Brain microvascular endothelial cell (primary cell): ENCODE measurements around the gene C4BPB.
A peak's percentile ranks its signal among the peaks of the same experiment; 100 is the strongest.

ENCODE experiments used
- DNase-seq: peaks from one replicate; pipeline ENCODE4 v3.0.0-alpha.2; 2020
- H3K27ac ChIP-seq: fragments of 250-450 bp; sonication (Bioruptor Pico); 2 replicates; pipeline ENCODE4 v1.5.1; 2020; ENCODE audit warnings: mild to moderate bottlenecking, moderate library complexity
- H3K27me3 ChIP-seq: fragments of 250-450 bp; sonication (Bioruptor Pico); replicated peaks from 2 replicates; pipeline ENCODE4 v1.5.1; 2020; ENCODE audit warnings: mild to moderate bottlenecking
- H3K36me3 ChIP-seq: fragments of 250-450 bp; sonication (Bioruptor Pico); replicated peaks from 2 replicates; pipeline ENCODE4 v1.5.1; 2020; ENCODE audit warnings: mild to moderate bottlenecking
- H3K4me3 ChIP-seq: 2 replicates; pipeline ENCODE4 v1.5.1; 2011; ENCODE audit warnings: low read depth, mild to moderate bottlenecking, control low read depth, low read length, moderate library complexity
- CTCF ChIP-seq: IDR thresholded peaks from 2 replicates; pipeline ENCODE4 v1.5.1; 2011; ENCODE audit warnings: low read depth, mild to moderate bottlenecking, moderate library complexity, low read length, control low read depth, inconsistent platforms; ENCODE audit errors: missing control alignments
- in situ Hi-C: cut with HindIII; loops from 2 replicates; pipeline ENCODE4 v1.10.0; 2017; ENCODE audit warnings: low sequenced_read_pairs, low pct_ligation_motif_present

The C4BPB gene

GRCh38 chr1:207084232-207084631 is 4.4 kb upstream of the C4BPB start:
- Histone ChIP-seq H3K27me3 (no peaks in the 10 kb centered on the region), H3K36me3 (no peaks in the 10 kb centered on the region), H3K4me3 (no peak overlapping the region), H3K27ac (no peak overlapping the region)
- no peak for TF ChIP-seq CTCF
- in situ Hi-C loops = loop anchor here (25.0 kb wide), 1 partner anchor 328 kb away; no protein-coding TSS in a partner anchor
- no peak for DNase-seq

GRCh38 chr1:207084701-207085180 is 3.9 kb upstream of the C4BPB start:
- peak; percentile 73 for TF ChIP-seq CTCF
- H3K27ac ChIP-seq = no peak overlapping the region
- H3K27me3 ChIP-seq = no peaks in the 10 kb centered on the region
- peak; percentile 59 for DNase-seq
- H3K36me3 ChIP-seq = no peaks in the 10 kb centered on the region
- no peak overlapping the region for H3K4me3 ChIP-seq
- in situ Hi-C loops = loop anchor here (25.0 kb wide), 1 partner anchor 328 kb away; no protein-coding TSS in a partner anchor

- H3K27ac ChIP-seq = no peak overlapping the region
- H3K36me3 ChIP-seq = no peaks in the 10 kb centered on the region
- H3K27me3 ChIP-seq = no peaks in the 10 kb centered on the region
- DNase-seq = no peak
- H3K4me3 ChIP-seq = no peak overlapping the region
- in situ Hi-C loops = loop anchor here (25.0 kb wide), 1 partner anchor 326 kb away; no protein-coding TSS in a partner anchor
- no peak for TF ChIP-seq CTCF
Measured at GRCh38 chr1:207085887-207086286, 2.8 kb upstream of the C4BPB start.

- TF ChIP-seq CTCF = no peak
- in situ Hi-C loops = loop anchor here (25.0 kb wide), 1 partner anchor 324 kb away; no protein-coding TSS in a partner anchor
- DNase-seq = no peak
- no peak overlapping the region for H3K4me3 ChIP-seq
- no peaks in the 10 kb centered on the region for H3K36me3 ChIP-seq
- no peaks in the 10 kb centered on the region for H3K27me3 ChIP-seq
- no peak overlapping the region for H3K27ac ChIP-seq
Measured at GRCh38 chr1:207088161-207088560, 499 bp upstream of the C4BPB start.

GRCh38 chr1:207089627-207090355 is 1.1 kb downstream of the C4BPB start:
- no peaks in the 10 kb centered on the region for H3K36me3 ChIP-seq
- no peak for DNase-seq
- H3K27me3 ChIP-seq = no peaks in the 10 kb centered on the region
- no peak for TF ChIP-seq CTCF
- no peak overlapping the region for H3K4me3 ChIP-seq
- in situ Hi-C loops = loop anchor here (25.0 kb wide), 1 partner anchor 323 kb away; no protein-coding TSS in a partner anchor
- no peak overlapping the region for H3K27ac ChIP-seq
